HepG2 (cell line): ENCODE data around the gene TMCC1. TPM values are rescaled to one million over a fixed set of nuclear protein-coding genes. Genes with fewer than 3 reads are reported as not detected.

Source experiments
- AFF4 ChIP-seq: sonication (generic); formaldehyde crosslinking; IDR thresholded peaks from 2 replicates; pipeline ENCODE4 v1.4.0; 2020; ENCODE audit warnings: missing genetic modification reagents
- BCLAF1 ChIP-seq: fragments of 450-650 bp; IDR thresholded peaks from 2 replicates; pipeline ENCODE4 v1.6.1; 2017; ENCODE audit warnings: mild to moderate bottlenecking
- BRD4 ChIP-seq: sonication (generic); formaldehyde crosslinking; IDR thresholded peaks from 2 replicates; pipeline ENCODE4 v1.4.0; 2020; ENCODE audit warnings: missing genetic modification reagents
- CBX2 ChIP-seq, 2 experiments: fragments of 200-600 bp in 1 of 2; sonication (generic); formaldehyde crosslinking in 1 of 2; IDR thresholded peaks; 2 replicates each; pipeline versions ENCODE4 v1.7.0 to v1.8.1; 2018 to 2022; ENCODE audit warnings: low read depth in 2 of 2, low read length in 1 of 2, mild to moderate bottlenecking in 1 of 2, missing genetic modification reagents in 1 of 2
- MTERF4 ChIP-seq: sonication (generic); formaldehyde crosslinking; IDR thresholded peaks from 2 replicates; pipeline ENCODE4 v1.8.0; 2023; ENCODE audit warnings: mild to moderate bottlenecking, missing genetic modification reagents
- MYNN ChIP-seq: sonication (generic); formaldehyde crosslinking; IDR thresholded peaks from 2 replicates; pipeline ENCODE4 v1.4.0; 2020; ENCODE audit warnings: mild to moderate bottlenecking, low read depth, missing genetic modification reagents
- NFYB ChIP-seq: sonication (generic); formaldehyde crosslinking; IDR thresholded peaks from 2 replicates; pipeline ENCODE4 v1.4.0; 2020; ENCODE audit warnings: missing genetic modification reagents
- PRPF4 ChIP-seq: fragments of 200-400 bp; formaldehyde crosslinking; IDR thresholded peaks from 2 replicates; pipeline ENCODE4 v1.6.1; 2016; ENCODE audit warnings: low read length, low read depth; ENCODE audit not compliant: poor library complexity, severe bottlenecking
- SRSF9 ChIP-seq: fragments of 200-400 bp; formaldehyde crosslinking; IDR thresholded peaks from 2 replicates; pipeline ENCODE4 v1.6.1; 2018; ENCODE audit warnings: borderline replicate concordance, mild to moderate bottlenecking, low read depth, low read length; ENCODE audit not compliant: insufficient read depth, poor library complexity, severe bottlenecking
- STAG1 ChIP-seq: sonication (generic); formaldehyde crosslinking; IDR thresholded peaks from 2 replicates; pipeline ENCODE4 v1.4.0; 2020; ENCODE audit warnings: missing genetic modification reagents
- STAT5B ChIP-seq: sonication (generic); formaldehyde crosslinking; IDR thresholded peaks from 2 replicates; pipeline ENCODE4 v1.4.0; 2020; ENCODE audit warnings: missing genetic modification reagents
- TFDP2 ChIP-seq: sonication (generic); formaldehyde crosslinking; IDR thresholded peaks from 2 replicates; pipeline ENCODE4 v1.4.0; 2020; ENCODE audit warnings: missing genetic modification reagents
- ZBTB39 ChIP-seq: sonication (generic); formaldehyde crosslinking; IDR thresholded peaks from 2 replicates; pipeline ENCODE4 v1.5.0; 2020; ENCODE audit warnings: missing genetic modification reagents
- ZNF34 ChIP-seq: sonication (generic); formaldehyde crosslinking; IDR thresholded peaks from 2 replicates; pipeline ENCODE4 v1.4.0; 2020; ENCODE audit warnings: mild to moderate bottlenecking, missing genetic modification reagents, borderline replicate concordance
- ZNF552 ChIP-seq: sonication (generic); formaldehyde crosslinking; IDR thresholded peaks from 2 replicates; pipeline ENCODE4 v1.9.0; 2022; ENCODE audit warnings: missing genetic modification reagents, mild to moderate bottlenecking, borderline replicate concordance
- ZNF747 ChIP-seq: sonication (generic); formaldehyde crosslinking; IDR thresholded peaks from 2 replicates; pipeline ENCODE4 v1.8.1; 2023; ENCODE audit warnings: missing genetic modification reagents, mild to moderate bottlenecking, borderline replicate concordance
- ZNF777 ChIP-seq: sonication (generic); formaldehyde crosslinking; IDR thresholded peaks from 2 replicates; pipeline ENCODE4 v1.4.0; 2020; ENCODE audit warnings: missing genetic modification reagents
- ZNF781 ChIP-seq: sonication (generic); formaldehyde crosslinking; IDR thresholded peaks from 2 replicates; pipeline ENCODE4 v1.5.1; 2020; ENCODE audit warnings: borderline replicate concordance, mild to moderate bottlenecking, missing genetic modification reagents; ENCODE audit errors: not compliant biosample characterization
- polyA plus RNA-seq, 8 experiments: library from polyadenylated mRNA; depleted of rRNA in 3 of 8; stranded (reverse) in 7 of 8; unstranded in 1 of 8; fragments of >200 nt; fragmentation: Illumina TruSeq in 4 of 8; extraction: Trizol in 4 of 8; gene quantifications; 2 replicates each; pipeline versions ENCODE4 v1.2.1 to v1.2.3, GENCODE V29; 2011 to 2016; ENCODE audit warnings: low read depth in 4 of 8, missing spikeins in 1 of 8, mixed read lengths in 1 of 8; ENCODE audit not compliant: insufficient read depth in 1 of 8
- total RNA-seq, 5 experiments: library from RNA; depleted of rRNA; stranded (reverse); fragments of >200 nt; fragmentation: Illumina TruSeq; extraction: Trizol; gene quantifications; 2 replicates each; pipeline ENCODE4 v1.2.3, GENCODE V29; 2016; ENCODE audit warnings: low read depth in 1 of 5

The TMCC1 gene
- total and polyA plus RNA-seq, 2 of the 13 experiments (the other 11 are each of a cell fraction or from before 2014, with no cell fraction given): 12.1 to 264 TPM

- TF ChIP-seq BCLAF1: no peak
- no peak for TF ChIP-seq MTERF4
- TF ChIP-seq NFYB (CRISPR knock-in tag): no peak
- TF ChIP-seq PRPF4: no peak
- TF ChIP-seq MYNN: no peak
- TF ChIP-seq ZNF747: no peak
- no peak for TF ChIP-seq STAG1 (CRISPR knock-in tag)
- no peak for TF ChIP-seq SRSF9
- no peak for TF ChIP-seq CBX2 (IDR thresholded peaks at IDR 0.05; ENCODE audit: low read depth, low read length)
- no peak for TF ChIP-seq CBX2 (CRISPR knock-in tag; IDR thresholded peaks at IDR 0.05; ENCODE audit: low read depth)
- peak; percentile 48; the same call in 1 of the 2 replicates for TF ChIP-seq ZBTB39 (CRISPR knock-in tag)
- no peak for TF ChIP-seq ZNF781 (CRISPR knock-in tag)
- no peak for TF ChIP-seq ZNF34
- TF ChIP-seq STAT5B (CRISPR knock-in tag): no peak
- TF ChIP-seq TFDP2 (CRISPR knock-in tag): no peak
- TF ChIP-seq ZNF552: no peak
- no peak for TF ChIP-seq BRD4
- TF ChIP-seq ZNF777 (CRISPR knock-in tag): no peak
- TF ChIP-seq AFF4 (CRISPR knock-in tag): no peak
Measured at GRCh38 chr3:129656659-129657247, 236.8 kb downstream of the TMCC1 start (continued).
